GM23338 (cell line): ENCODE results near the gene ESR1. TPM values are rescaled to one million over a fixed set of nuclear protein-coding genes. Genes with fewer than 3 reads are reported as not detected.

ENCODE experiments used
- ATAC-seq: fragments of 200-7000 bp; cut with Tn5 transposase; 3 replicates; pipeline ENCODE4 v1.9.1; 2020
- DNase-seq: peaks from one replicate; pipeline ENCODE4 v3.0.0-alpha.2; 2015; ENCODE audit warnings: low spot score
- H2AFZ ChIP-seq: fragments of 200-600 bp; sonication (generic); 2 replicates; pipeline ENCODE4 v1.8.0; 2016; ENCODE audit warnings: antibody characterized with exemption, mild to moderate bottlenecking, moderate library complexity
- H3F3A ChIP-seq: fragments of 200-600 bp; sonication (generic); replicated peaks from 2 replicates; pipeline ENCODE4 v1.8.0; 2017; ENCODE audit warnings: antibody characterized with exemption, mixed run types, low read depth
- H3K27ac ChIP-seq: fragments of 200-600 bp; sonication (generic); 2 replicates; pipeline ENCODE4 v1.6.1; 2016; ENCODE audit warnings: low read depth
- H3K27me3 ChIP-seq: fragments of 200-600 bp; sonication (generic); 2 replicates; pipeline ENCODE4 v1.8.0; 2016; ENCODE audit warnings: mild to moderate bottlenecking, mixed run types, moderate library complexity; ENCODE audit not compliant: insufficient read depth
- H3K36me3 ChIP-seq: fragments of 200-600 bp; sonication (generic); 2 replicates; pipeline ENCODE4 v1.8.0; 2016; ENCODE audit warnings: mild to moderate bottlenecking; ENCODE audit not compliant: insufficient read depth
- H3K4me1 ChIP-seq: fragments of 200-600 bp; sonication (generic); 2 replicates; pipeline ENCODE4 v1.8.0; 2016; ENCODE audit warnings: mild to moderate bottlenecking, moderate library complexity; ENCODE audit not compliant: insufficient read depth
- H3K4me2 ChIP-seq: fragments of 200-600 bp; sonication (generic); 2 replicates; pipeline ENCODE4 v1.7.1; 2017; ENCODE audit warnings: mixed run types
- H3K4me3 ChIP-seq: fragments of 200-600 bp; sonication (generic); 2 replicates; pipeline ENCODE4 v1.6.1; 2016; ENCODE audit warnings: mixed run types
- H3K79me2 ChIP-seq: fragments of 200-600 bp; sonication (generic); replicated peaks from 2 replicates; pipeline ENCODE4 v1.8.0; 2017; ENCODE audit warnings: mild to moderate bottlenecking; ENCODE audit not compliant: insufficient read depth
- H3K9me2 ChIP-seq: fragments of 200-600 bp; sonication (generic); 2 replicates; pipeline ENCODE4 v1.8.0; 2017; ENCODE audit not compliant: insufficient read depth
- H4K20me1 ChIP-seq: fragments of 200-600 bp; sonication (generic); replicated peaks from 2 replicates; pipeline ENCODE4 v1.8.0; 2017; ENCODE audit warnings: mild to moderate bottlenecking; ENCODE audit not compliant: insufficient read depth
- H3K27ac Mint-ChIP-seq: 2 replicates; pipeline ENCODE4 v1.8.0; 2020; ENCODE audit warnings: inconsistent platforms, mild to moderate bottlenecking, moderate library complexity, mixed read lengths
- H3K27me3 Mint-ChIP-seq: 3 replicates; pipeline ENCODE4 v1.8.0; 2022; ENCODE audit warnings: low read depth, mild to moderate bottlenecking, moderate library complexity, mixed read lengths, inconsistent platforms; ENCODE audit not compliant: insufficient read depth, poor library complexity
- H3K36me3 Mint-ChIP-seq: 3 replicates; pipeline ENCODE4 v1.8.0; 2021; ENCODE audit warnings: low read depth, mild to moderate bottlenecking, inconsistent platforms, moderate library complexity, mixed read lengths
- H3K4me1 Mint-ChIP-seq: 3 replicates; pipeline ENCODE4 v1.8.0; 2020; ENCODE audit warnings: mild to moderate bottlenecking, inconsistent platforms, mixed read lengths
- H3K4me3 Mint-ChIP-seq: 3 replicates; pipeline ENCODE4 v1.8.0; 2021; ENCODE audit warnings: moderate library complexity, mild to moderate bottlenecking, inconsistent platforms, mixed read lengths
- H3K9me3 Mint-ChIP-seq: 3 replicates; pipeline ENCODE4 v1.8.0; 2020; ENCODE audit warnings: moderate library complexity, mild to moderate bottlenecking, inconsistent platforms, mixed read lengths
- CREB1 ChIP-seq: fragments of 250-450 bp; sonication (Bioruptor Pico); IDR thresholded peaks from 2 replicates; pipeline ENCODE4 v1.5.0; 2020; ENCODE audit warnings: low read depth, mild to moderate bottlenecking, moderate library complexity
- CTCF ChIP-seq, 2 experiments: fragments of 200-600 bp in 1 of 2; sonication (generic) in 1 of 2; conservative IDR thresholded peaks; 2 replicates each; pipeline versions ENCODE4 v1.5.1 to v1.6.1; 2016 to 2017; ENCODE audit warnings: antibody characterized with exemption in 2 of 2, low read depth in 2 of 2, mild to moderate bottlenecking in 2 of 2, moderate library complexity in 1 of 2
- EZH2 ChIP-seq: fragments of 200-600 bp; sonication (generic); IDR thresholded peaks from one replicate; pipeline ENCODE4 v1.8.0; 2017; ENCODE audit warnings: antibody characterized with exemption, mild to moderate bottlenecking, low read depth; ENCODE audit not compliant: unreplicated experiment
- EZH2phosphoT487 ChIP-seq: fragments of 200-600 bp; sonication (generic); IDR thresholded peaks from one replicate; pipeline ENCODE4 v1.8.1; 2018; ENCODE audit warnings: antibody characterized with exemption; ENCODE audit not compliant: unreplicated experiment
- JUNB ChIP-seq: IDR thresholded peaks from one replicate; pipeline ENCODE4 v1.6.1; 2016; ENCODE audit warnings: antibody characterized with exemption; ENCODE audit not compliant: unreplicated experiment
- NANOG ChIP-seq: IDR thresholded peaks from 2 replicates; pipeline ENCODE4 v1.6.1; 2016; ENCODE audit warnings: antibody characterized with exemption, borderline replicate concordance
- POLR2AphosphoS5 ChIP-seq: IDR thresholded peaks from 2 replicates; pipeline ENCODE4 v1.6.1; 2016; ENCODE audit warnings: antibody characterized with exemption, low read depth
- STAT1 ChIP-seq: IDR thresholded peaks from one replicate; pipeline ENCODE4 v1.6.1; 2016; ENCODE audit warnings: antibody characterized with exemption; ENCODE audit not compliant: unreplicated experiment
- ZNF114 ChIP-seq: fragments of 250-450 bp; sonication (Bioruptor Pico); IDR thresholded peaks from 2 replicates; pipeline ENCODE4 v1.5.0; 2020; ENCODE audit warnings: mild to moderate bottlenecking, moderate library complexity
- ZNF331 ChIP-seq: fragments of 250-450 bp; sonication (Bioruptor Pico); IDR thresholded peaks from 2 replicates; pipeline ENCODE4 v1.5.0; 2020; ENCODE audit warnings: low read depth, mild to moderate bottlenecking, moderate library complexity
- polyA plus RNA-seq: library from polyadenylated mRNA; unstranded; fragments of >200 nt; fragmentation: Nextera tagmentation; extraction: Ambion mirVana; gene quantifications from 2 replicates; pipeline ENCODE4 v1.2.1, GENCODE V29; 2016
- total RNA-seq: library from RNA; depleted of rRNA; stranded (reverse); fragments of >200 nt; shearing (Covaris generic); gene quantifications from 2 replicates; pipeline ENCODE4 v1.2.3, GENCODE V29; 2014
- TF ChIP-seq, protein P1 (sequence below): IDR thresholded peaks from one replicate; pipeline ENCODE4 v1.6.1; 2018; ENCODE audit warnings: antibody characterized with exemption; ENCODE audit not compliant: unreplicated experiment
- TF ChIP-seq, protein P2 (sequence below): IDR thresholded peaks from 2 replicates; pipeline ENCODE4 v1.6.1; 2016; ENCODE audit warnings: antibody characterized with exemption
- TF ChIP-seq, protein P3 (sequence below): fragments of 250-450 bp; sonication (Bioruptor Pico); IDR thresholded peaks from 2 replicates; pipeline ENCODE4 v1.5.0; 2020; ENCODE audit warnings: mild to moderate bottlenecking, moderate library complexity

The ESR1 gene
- total and polyA plus RNA-seq, 2 experiments from 2014 or later = 0.94 TPM; not detected in 1

- Histone ChIP-seq H2AFZ (no peak overlapping the region), H3K4me2 (no peak overlapping the region), H3K36me3 (no peaks in the 10 kb centered on the region), H3K9me2 (peaks cover 7% of the 10 kb centered on the region; the same call in 1 of the 2 replicates), H3K4me1 (no peaks in the 10 kb centered on the region), H3K27ac (no peak overlapping the region), H3K79me2 (no peaks in the 10 kb centered on the region), H4K20me1 (no peaks in the 10 kb centered on the region), H3F3A (no peaks in the 10 kb centered on the region), H3K4me3 (no peak overlapping the region), H3K27me3 (no peaks in the 10 kb centered on the region)
- Mint-ChIP-seq H3K27me3 (peaks cover 5% of the 10 kb centered on the region), H3K27ac (no peak overlapping the region), H3K36me3 (no peaks in the 10 kb centered on the region), H3K4me1 (peaks cover 4% of the 10 kb centered on the region; the same call in 2 of the 3 replicates), H3K9me3 (no peaks in the 10 kb centered on the region), H3K4me3 (no peak overlapping the region)
- ATAC-seq (no peak), DNase-seq (no peak)
- TF ChIP-seq, protein P1, sequence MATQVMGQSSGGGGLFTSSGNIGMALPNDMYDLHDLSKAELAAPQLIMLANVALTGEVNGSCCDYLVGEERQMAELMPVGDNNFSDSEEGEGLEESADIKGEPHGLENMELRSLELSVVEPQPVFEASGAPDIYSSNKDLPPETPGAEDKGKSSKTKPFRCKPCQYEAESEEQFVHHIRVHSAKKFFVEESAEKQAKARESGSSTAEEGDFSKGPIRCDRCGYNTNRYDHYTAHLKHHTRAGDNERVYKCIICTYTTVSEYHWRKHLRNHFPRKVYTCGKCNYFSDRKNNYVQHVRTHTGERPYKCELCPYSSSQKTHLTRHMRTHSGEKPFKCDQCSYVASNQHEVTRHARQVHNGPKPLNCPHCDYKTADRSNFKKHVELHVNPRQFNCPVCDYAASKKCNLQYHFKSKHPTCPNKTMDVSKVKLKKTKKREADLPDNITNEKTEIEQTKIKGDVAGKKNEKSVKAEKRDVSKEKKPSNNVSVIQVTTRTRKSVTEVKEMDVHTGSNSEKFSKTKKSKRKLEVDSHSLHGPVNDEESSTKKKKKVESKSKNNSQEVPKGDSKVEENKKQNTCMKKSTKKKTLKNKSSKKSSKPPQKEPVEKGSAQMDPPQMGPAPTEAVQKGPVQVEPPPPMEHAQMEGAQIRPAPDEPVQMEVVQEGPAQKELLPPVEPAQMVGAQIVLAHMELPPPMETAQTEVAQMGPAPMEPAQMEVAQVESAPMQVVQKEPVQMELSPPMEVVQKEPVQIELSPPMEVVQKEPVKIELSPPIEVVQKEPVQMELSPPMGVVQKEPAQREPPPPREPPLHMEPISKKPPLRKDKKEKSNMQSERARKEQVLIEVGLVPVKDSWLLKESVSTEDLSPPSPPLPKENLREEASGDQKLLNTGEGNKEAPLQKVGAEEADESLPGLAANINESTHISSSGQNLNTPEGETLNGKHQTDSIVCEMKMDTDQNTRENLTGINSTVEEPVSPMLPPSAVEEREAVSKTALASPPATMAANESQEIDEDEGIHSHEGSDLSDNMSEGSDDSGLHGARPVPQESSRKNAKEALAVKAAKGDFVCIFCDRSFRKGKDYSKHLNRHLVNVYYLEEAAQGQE = no peak
- no peak for TF ChIP-seq EZH2phosphoT487
- TF ChIP-seq, protein P2, sequence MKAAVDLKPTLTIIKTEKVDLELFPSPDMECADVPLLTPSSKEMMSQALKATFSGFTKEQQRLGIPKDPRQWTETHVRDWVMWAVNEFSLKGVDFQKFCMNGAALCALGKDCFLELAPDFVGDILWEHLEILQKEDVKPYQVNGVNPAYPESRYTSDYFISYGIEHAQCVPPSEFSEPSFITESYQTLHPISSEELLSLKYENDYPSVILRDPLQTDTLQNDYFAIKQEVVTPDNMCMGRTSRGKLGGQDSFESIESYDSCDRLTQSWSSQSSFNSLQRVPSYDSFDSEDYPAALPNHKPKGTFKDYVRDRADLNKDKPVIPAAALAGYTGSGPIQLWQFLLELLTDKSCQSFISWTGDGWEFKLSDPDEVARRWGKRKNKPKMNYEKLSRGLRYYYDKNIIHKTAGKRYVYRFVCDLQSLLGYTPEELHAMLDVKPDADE = no peak
- TF ChIP-seq, protein P3, sequence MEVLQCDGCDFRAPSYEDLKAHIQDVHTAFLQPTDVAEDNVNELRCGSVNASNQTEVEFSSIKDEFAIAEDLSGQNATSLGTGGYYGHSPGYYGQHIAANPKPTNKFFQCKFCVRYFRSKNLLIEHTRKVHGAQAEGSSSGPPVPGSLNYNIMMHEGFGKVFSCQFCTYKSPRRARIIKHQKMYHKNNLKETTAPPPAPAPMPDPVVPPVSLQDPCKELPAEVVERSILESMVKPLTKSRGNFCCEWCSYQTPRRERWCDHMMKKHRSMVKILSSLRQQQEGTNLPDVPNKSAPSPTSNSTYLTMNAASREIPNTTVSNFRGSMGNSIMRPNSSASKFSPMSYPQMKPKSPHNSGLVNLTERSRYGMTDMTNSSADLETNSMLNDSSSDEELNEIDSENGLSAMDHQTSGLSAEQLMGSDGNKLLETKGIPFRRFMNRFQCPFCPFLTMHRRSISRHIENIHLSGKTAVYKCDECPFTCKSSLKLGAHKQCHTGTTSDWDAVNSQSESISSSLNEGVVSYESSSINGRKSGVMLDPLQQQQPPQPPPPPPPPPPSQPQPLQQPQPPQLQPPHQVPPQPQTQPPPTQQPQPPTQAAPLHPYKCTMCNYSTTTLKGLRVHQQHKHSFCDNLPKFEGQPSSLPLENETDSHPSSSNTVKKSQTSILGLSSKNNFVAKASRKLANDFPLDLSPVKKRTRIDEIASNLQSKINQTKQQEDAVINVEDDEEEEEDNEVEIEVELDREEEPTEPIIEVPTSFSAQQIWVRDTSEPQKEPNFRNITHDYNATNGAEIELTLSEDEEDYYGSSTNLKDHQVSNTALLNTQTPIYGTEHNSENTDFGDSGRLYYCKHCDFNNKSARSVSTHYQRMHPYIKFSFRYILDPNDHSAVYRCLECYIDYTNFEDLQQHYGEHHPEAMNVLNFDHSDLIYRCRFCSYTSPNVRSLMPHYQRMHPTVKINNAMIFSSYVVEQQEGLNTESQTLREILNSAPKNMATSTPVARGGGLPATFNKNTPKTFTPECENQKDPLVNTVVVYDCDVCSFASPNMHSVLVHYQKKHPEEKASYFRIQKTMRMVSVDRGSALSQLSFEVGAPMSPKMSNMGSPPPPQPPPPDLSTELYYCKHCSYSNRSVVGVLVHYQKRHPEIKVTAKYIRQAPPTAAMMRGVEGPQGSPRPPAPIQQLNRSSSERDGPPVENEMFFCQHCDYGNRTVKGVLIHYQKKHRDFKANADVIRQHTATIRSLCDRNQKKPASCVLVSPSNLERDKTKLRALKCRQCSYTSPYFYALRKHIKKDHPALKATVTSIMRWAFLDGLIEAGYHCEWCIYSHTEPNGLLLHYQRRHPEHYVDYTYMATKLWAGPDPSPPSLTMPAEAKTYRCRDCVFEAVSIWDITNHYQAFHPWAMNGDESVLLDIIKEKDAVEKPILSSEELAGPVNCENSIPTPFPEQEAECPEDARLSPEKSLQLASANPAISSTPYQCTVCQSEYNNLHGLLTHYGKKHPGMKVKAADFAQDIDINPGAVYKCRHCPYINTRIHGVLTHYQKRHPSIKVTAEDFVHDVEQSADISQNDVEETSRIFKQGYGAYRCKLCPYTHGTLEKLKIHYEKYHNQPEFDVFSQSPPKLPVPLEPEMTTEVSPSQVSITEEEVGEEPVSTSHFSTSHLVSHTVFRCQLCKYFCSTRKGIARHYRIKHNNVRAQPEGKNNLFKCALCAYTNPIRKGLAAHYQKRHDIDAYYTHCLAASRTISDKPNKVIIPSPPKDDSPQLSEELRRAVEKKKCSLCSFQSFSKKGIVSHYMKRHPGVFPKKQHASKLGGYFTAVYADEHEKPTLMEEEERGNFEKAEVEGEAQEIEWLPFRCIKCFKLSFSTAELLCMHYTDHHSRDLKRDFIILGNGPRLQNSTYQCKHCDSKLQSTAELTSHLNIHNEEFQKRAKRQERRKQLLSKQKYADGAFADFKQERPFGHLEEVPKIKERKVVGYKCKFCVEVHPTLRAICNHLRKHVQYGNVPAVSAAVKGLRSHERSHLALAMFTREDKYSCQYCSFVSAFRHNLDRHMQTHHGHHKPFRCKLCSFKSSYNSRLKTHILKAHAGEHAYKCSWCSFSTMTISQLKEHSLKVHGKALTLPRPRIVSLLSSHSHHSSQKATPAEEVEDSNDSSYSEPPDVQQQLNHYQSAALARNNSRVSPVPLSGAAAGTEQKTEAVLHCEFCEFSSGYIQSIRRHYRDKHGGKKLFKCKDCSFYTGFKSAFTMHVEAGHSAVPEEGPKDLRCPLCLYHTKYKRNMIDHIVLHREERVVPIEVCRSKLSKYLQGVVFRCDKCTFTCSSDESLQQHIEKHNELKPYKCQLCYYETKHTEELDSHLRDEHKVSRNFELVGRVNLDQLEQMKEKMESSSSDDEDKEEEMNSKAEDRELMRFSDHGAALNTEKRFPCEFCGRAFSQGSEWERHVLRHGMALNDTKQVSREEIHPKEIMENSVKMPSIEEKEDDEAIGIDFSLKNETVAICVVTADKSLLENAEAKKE (CRISPR knock-in tag) = no peak
- no peak for TF ChIP-seq ZNF114
- TF ChIP-seq CTCF (conservative IDR thresholded peaks at IDR 0.05; ENCODE audit: low read depth in 2 of 2) = no peak
- TF ChIP-seq ZNF331 (CRISPR knock-in tag) = no peak
- no peak for TF ChIP-seq POLR2AphosphoS5
- TF ChIP-seq JUNB = no peak
- TF ChIP-seq STAT1 = no peak
- no peak for TF ChIP-seq CREB1 (CRISPR knock-in tag)
- TF ChIP-seq EZH2 = no peak
- TF ChIP-seq NANOG = no peak
Observed at GRCh38 chr6:151992091-151992490, 184.6 kb downstream of the ESR1 start.
